Body of pancreas (tissue), 4 donors: ENCODE data around the gene ASS1. TPM values are rescaled to one million over a fixed set of nuclear protein-coding genes. Genes with fewer than 3 reads are reported as not detected.

Experiments used
- ATAC-seq: fragments of 150-250 bp; one replicate; pipeline ENCODE4 v1.9.1; 2016
- DNase-seq, 4 donors: peaks; one replicate each; pipeline ENCODE4 v3.0.0-alpha.2; 2019
- H3K27ac ChIP-seq, 4 donors: fragments of 200-600 bp; sonication (generic); 1 replicate in 3 of 4; 2 replicates in 1 of 4; pipeline versions ENCODE4 v1.5.1 to v1.6.1; 2016 to 2019; ENCODE audit warnings: mild to moderate bottlenecking in 1 of 4, mixed read lengths in 1 of 4, moderate library complexity in 1 of 4
- H3K27me3 ChIP-seq, 2 donors: fragments of 200-600 bp; sonication (generic); one replicate each; pipeline ENCODE4 v1.6.0; 2016; ENCODE audit warnings: mild to moderate bottlenecking in 1 of 2
- H3K36me3 ChIP-seq, 2 donors: fragments of 200-600 bp; sonication (generic); replicated peaks in 1 of 2; 2 replicates each; pipeline ENCODE4 v1.5.1; 2016; ENCODE audit warnings: low read depth in 2 of 2; ENCODE audit not compliant: insufficient read depth in 1 of 2
- H3K4me1 ChIP-seq: fragments of 200-600 bp; sonication (generic); one replicate; pipeline ENCODE4 v1.6.0; 2016
- H3K4me3 ChIP-seq, 2 donors: fragments of 200-600 bp; sonication (generic); 1 replicate in 1 of 2; 2 replicates in 1 of 2; pipeline ENCODE4 v1.5.1; 2016 to 2019
- H3K9me3 ChIP-seq, 3 donors: fragments of 200-600 bp; sonication (generic); 1 replicate in 2 of 3; 2 replicates in 1 of 3; pipeline ENCODE4 v1.5.1; 2016
- CTCF ChIP-seq, 7 experiments: fragments of 450-650 bp in 4 of 7; fragments of 200-600 bp in 3 of 7; sonication (generic) in 3 of 7; IDR thresholded peaks; one replicate each; pipeline ENCODE4 v1.5.1; 2016 to 2019; ENCODE audit warnings: antibody characterized with exemption in 7 of 7
- POLR2A ChIP-seq, 3 donors: fragments of 450-650 bp; IDR thresholded peaks; one replicate each; pipeline ENCODE4 v1.6.1; 2016; ENCODE audit warnings: antibody characterized with exemption in 3 of 3, mild to moderate bottlenecking in 2 of 3
- WGBS, 2 donors: methylation state at CpG; one replicate each; pipeline ENCODE4 v1.1.5; 2017; 5-methylcytosine and 5-hydroxymethylcytosine counted together
- intact Hi-C: fragments of 100-400 bp; cut with DNase I; formaldehyde crosslinking; loops from one replicate; pipeline ENCODE4 v1.15.1; 2023
- total RNA-seq, 2 donors: library from RNA; depleted of rRNA; stranded (reverse); fragments of >200 nt; gene quantifications; one replicate each; pipeline ENCODE4 v1.1.0, GENCODE V29; 2016

Gene ASS1
- total RNA-seq, 2 donors from 2014 or later: 31.6 to 120 TPM

GRCh38 chr9:130448035-130448624 lies 3.4 kb downstream of the ASS1 start:
- H3K4me3 ChIP-seq: no peak overlapping the region
- H3K4me1 ChIP-seq: peaks cover 63% of the 10 kb centered on the region
- H3K27me3 ChIP-seq: no peaks in the 10 kb centered on the region
- DNase-seq (no peak), ATAC-seq (no peak)
- WGBS, 2 donors: 67 to 73% methylated on average over 12 of the region's 12 CpGs
- no peaks in the 10 kb centered on the region for H3K9me3 ChIP-seq
- TF ChIP-seq POLR2A (IDR thresholded peaks at IDR 0.05): no peak
- H3K27ac ChIP-seq: no peak overlapping the region
- H3K36me3 ChIP-seq: no peaks in the 10 kb centered on the region
- intact Hi-C loops: no loop called here

- Histone ChIP-seq H3K27ac (no peak overlapping the region), H3K9me3 (no peaks in the 10 kb centered on the region), H3K36me3 (no peaks in the 10 kb centered on the region), H3K27me3 (no peaks in the 10 kb centered on the region), H3K4me1 (peaks cover 72% of the 10 kb centered on the region), H3K4me3 (no peak overlapping the region)
- TF ChIP-seq CTCF (IDR thresholded peaks at IDR 0.05) (no peak), POLR2A (IDR thresholded peaks at IDR 0.05) (no peak)
- WGBS, 2 donors: 92 to 95% methylated on average over 8 to 10 of the region's 10 CpGs
- ATAC-seq (no peak), DNase-seq (no peak)
- intact Hi-C loops: no loop called here
Measured at GRCh38 chr9:130448771-130449603, 4.2 kb downstream of the ASS1 start.

- intact Hi-C loops: no loop called here
- H3K4me1 ChIP-seq: peaks cover 62% of the 10 kb centered on the region
- DNase-seq (peak; percentile 74 to 90 (median 84)), ATAC-seq (peak; percentile 73)
- WGBS, 2 donors: 8 to 16% methylated on average over 2 to 15 of the region's 15 CpGs
- H3K27ac ChIP-seq: peak overlapping the region; percentile 47 to 79 (median 70)
- H3K36me3 ChIP-seq: no peaks in the 10 kb centered on the region
- H3K4me3 ChIP-seq: no peak overlapping the region
- TF ChIP-seq POLR2A (IDR thresholded peaks at IDR 0.05): peak in 1 of 3 donors; percentile 33
- TF ChIP-seq CTCF (IDR thresholded peaks at IDR 0.05): peak in 3 of 7 experiments; percentile 9 to 20 (median 14)
- no peaks in the 10 kb centered on the region for H3K27me3 ChIP-seq
- no peaks in the 10 kb centered on the region for H3K9me3 ChIP-seq
Measured at GRCh38 chr9:130450344-130451003, 5.7 kb downstream of the ASS1 start.

GRCh38 chr9:130451004-130451390 lies 6.2 kb downstream of the ASS1 start:
- TF ChIP-seq POLR2A (IDR thresholded peaks at IDR 0.05) (no peak), CTCF (IDR thresholded peaks at IDR 0.05) (no peak)
- Histone ChIP-seq H3K4me3 (no peak overlapping the region), H3K27me3 (no peaks in the 10 kb centered on the region), H3K27ac (peak overlapping the region; percentile 47 to 79 (median 70)), H3K9me3 (no peaks in the 10 kb centered on the region), H3K36me3 (no peaks in the 10 kb centered on the region), H3K4me1 (peaks cover 57% of the 10 kb centered on the region)
- intact Hi-C loops: no loop called here
- no peak for ATAC-seq
- DNase-seq: no peak
- WGBS, 2 donors: 45% methylated on average over 14 of the region's 14 CpGs; no CpG with 5 or more reads in 1 of the 2 donors
